OCI-LY1 (cell line): ENCODE measurements around the gene FBN1.

Experiments
- CTCF ChIP-seq: fragments of 200-600 bp; sonication (generic), shearing (Covaris generic); IDR thresholded peaks from 2 replicates; pipeline ENCODE4 v1.5.1; 2017; ENCODE audit warnings: mild to moderate bottlenecking, antibody characterized with exemption, low read length, moderate library complexity, mixed read lengths
- EZH2 ChIP-seq: fragments of 200-600 bp; sonication (generic), shearing (Covaris generic); IDR thresholded peaks from 2 replicates; pipeline ENCODE4 v1.8.0; 2017; ENCODE audit warnings: borderline replicate concordance, mixed run types, mild to moderate bottlenecking, antibody characterized with exemption, low read length, moderate library complexity, mixed read lengths

GRCh38 chr15:48667701-48668100 is 22.2 kb upstream of the FBN1 start:
- TF ChIP-seq CTCF (no peak), EZH2 (no peak)
